ENCODE measurements around the gene MRPL4. TPM values are rescaled to one million over a fixed set of nuclear protein-coding genes. Genes with fewer than 3 reads are reported as not detected.
A peak's percentile ranks its signal among the peaks of the same experiment; 100 is the strongest.

Gene MRPL4
- total RNA-seq, 1 experiment from 2014 or later, result 146 TPM

- no peaks in the 10 kb centered on the region for H4K20me1 ChIP-seq (ENCODE audit: insufficient read depth)
- intact Hi-C loops (cut with micrococcal nuclease), result no loop called here
- H3K9ac ChIP-seq (ENCODE audit: low read length), result peak overlapping the region; percentile 94
- ChIA-PET RAD21 (ENCODE audit: low non-redundant PET in 1 of 2, low total read pairs in 2 of 2, uncharacterized antibody in 2 of 2, unreplicated experiment in 2 of 2) (no interaction called here), POLR2A (interaction anchor here (0.6 to 0.7 kb wide), 2 partner anchors 42 to 43 kb away, joined by 3 to 4 read pairs; partner anchors contain the start of gene RAVER1), CTCF (interaction anchor here (0.6 to 1.0 kb wide), 5 partner anchors 33 to 126 kb away, joined by 3 to 4 read pairs (median 3); no protein-coding TSS in a partner anchor)
- H3K9me2 ChIP-seq (ENCODE audit: insufficient read depth), result no peaks in the 10 kb centered on the region
- BruUV-seq (replicated peaks), result TSS peak; percentile 31
- H3K4me1 ChIP-seq (ENCODE audit: control insufficient read depth in 1 of 2, insufficient read depth in 2 of 2, low read length in 2 of 2), result peaks cover 13 to 49% of the 10 kb centered on the region in 2 experiments
- no peaks in the 10 kb centered on the region for H3K9me3 ChIP-seq (ENCODE audit: control insufficient read depth in 1 of 2, insufficient read depth in 1 of 2, low read depth in 1 of 2, low read length in 2 of 2)
- H3K27ac ChIP-seq (ENCODE audit: low read depth, low read length), result peak overlapping the region; percentile 76
- ATAC-seq (peak; percentile 0; the same call in 1 of the 2 replicates), DNase-seq (ENCODE audit: low read depth, low spot score) (no peak)
- peaks cover 2 to 23% of the 10 kb centered on the region in 2 experiments; a peak in 2 of 4 replicates for H3K36me3 ChIP-seq (ENCODE audit: control insufficient read depth in 1 of 2, insufficient read depth in 2 of 2, low read length in 2 of 2)
- TF ChIP-seq REST (IDR thresholded peaks at IDR 0.05; ENCODE audit: low read depth), result no peak
- no peak for TF ChIP-seq ZBTB33 (IDR thresholded peaks at IDR 0.05; ENCODE audit: extremely low read depth, insufficient replicate concordance, low read length)
- TF ChIP-seq FOSL1 (IDR thresholded peaks at IDR 0.05; ENCODE audit: low read depth), result no peak
- TF ChIP-seq ATF3 (IDR thresholded peaks at IDR 0.05), result no peak
- no peak for TF ChIP-seq JUND (IDR thresholded peaks at IDR 0.05)
- TF ChIP-seq TCF7L2 (IDR thresholded peaks at IDR 0.05; ENCODE audit: borderline replicate concordance, extremely low read depth, insufficient read depth, insufficient read length), result no peak
- TF ChIP-seq ZNF274 (IDR thresholded peaks at IDR 0.05; ENCODE audit: low read depth, low read length), result no peak
- TF ChIP-seq EGR1 (IDR thresholded peaks at IDR 0.05; ENCODE audit: low read depth), result no peak
- TF ChIP-seq SRF (IDR thresholded peaks at IDR 0.05; ENCODE audit: low read depth), result no peak
- no peak for TF ChIP-seq EZH2 (IDR thresholded peaks at IDR 0.05)
- TF ChIP-seq RAD21 (IDR thresholded peaks at IDR 0.05; ENCODE audit: low read depth), result no peak
- no peak for TF ChIP-seq YY1 (IDR thresholded peaks at IDR 0.05; ENCODE audit: extremely low read depth, insufficient replicate concordance, low read depth, low read length)
- TF ChIP-seq SP1 (IDR thresholded peaks at IDR 0.05; ENCODE audit: low read depth), result no peak
- TF ChIP-seq CTCF (IDR thresholded peaks at IDR 0.05 in 2 of 3, conservative IDR thresholded peaks at IDR 0.05 in 1 of 3; ENCODE audit: borderline replicate concordance in 1 of 3, insufficient read depth in 1 of 3, low read depth in 2 of 3, low read length in 2 of 3), result no peak
- TF ChIP-seq EZH2phosphoT487 (IDR thresholded peaks at IDR 0.05; ENCODE audit: borderline replicate concordance), result no peak
- peak overlapping the region; percentile 77 to 91 for H3K4me3 ChIP-seq (replicated peaks in 1 of 2; ENCODE audit: low read depth in 1 of 2, low read length in 2 of 2)
- H3K79me2 ChIP-seq (ENCODE audit: insufficient read depth, low read length), result peaks cover 16% of the 10 kb centered on the region; the same call in 1 of the 2 replicates
- H3K4me2 ChIP-seq (ENCODE audit: low read length), result peak overlapping the region; percentile 100
- no peak overlapping the region for H2AFZ ChIP-seq (ENCODE audit: low read depth, low read length, poor library complexity, severe bottlenecking)
- no peaks in the 10 kb centered on the region for H3K27me3 ChIP-seq (ENCODE audit: insufficient read depth, low read length)
Measured at GRCh38 chr19:10291554-10292205, 39.7 kb downstream of the MRPL4 start.
